PC-9 (cell line): ENCODE results near the gene ACOXL. TPM values are rescaled to one million over a fixed set of nuclear protein-coding genes. Genes with fewer than 3 reads are reported as not detected.

ENCODE experiments used
- BruUV-seq: library from RNA; stranded (reverse); fragments of 400-500 nt; replicated peaks from 2 replicates; lab custom pipeline; 2021; lab: Mats Ljungman, UMichigan
- CTCF ChIA-PET: fragments of 300-600 bp; sonication (Branson Sonifier 250); formaldehyde crosslinking; loops from one replicate; lab custom pipeline; 2022; ENCODE audit warnings: antibody characterized with exemption; lab: Charles Lee
- POLR2A ChIA-PET: fragments of 300-600 bp; sonication (Branson Sonifier 250); formaldehyde crosslinking; loops from one replicate; lab custom pipeline; 2022; ENCODE audit warnings: antibody characterized with exemption; ENCODE audit not compliant: unreplicated experiment; lab: Charles Lee
- DNase-seq, 2 experiments: peaks; one replicate each; pipeline versions ENCODE4 v3.0.0 to v3.0.0-alpha.2; 2015 to 2022; ENCODE audit warnings: mixed read lengths in 1 of 2
- H2AFZ ChIP-seq: fragments of 200-600 bp; sonication (generic); 2 replicates; pipeline ENCODE4 v1.8.1; 2017; ENCODE audit warnings: antibody characterized with exemption
- H3F3A ChIP-seq: fragments of 200-600 bp; sonication (generic); 2 replicates; pipeline ENCODE4 v1.8.1; 2017; ENCODE audit warnings: antibody characterized with exemption, mild to moderate bottlenecking, low read depth; ENCODE audit not compliant: insufficient read depth
- H3K27ac ChIP-seq: fragments of 200-600 bp; sonication (generic); 2 replicates; pipeline ENCODE4 v1.6.1; 2016; ENCODE audit warnings: mixed run types
- H3K27me3 ChIP-seq: fragments of 200-600 bp; sonication (generic); 2 replicates; pipeline ENCODE4 v1.6.1; 2016; ENCODE audit warnings: low read depth, mixed run types; ENCODE audit not compliant: insufficient read depth
- H3K36me3 ChIP-seq: fragments of 200-600 bp; sonication (generic); 2 replicates; pipeline ENCODE4 v1.6.1; 2016; ENCODE audit warnings: low read depth, mixed run types
- H3K4me1 ChIP-seq: fragments of 200-600 bp; sonication (generic); replicated peaks from 2 replicates; pipeline ENCODE4 v1.6.1; 2016; ENCODE audit warnings: mixed run types; ENCODE audit not compliant: insufficient read depth
- H3K4me2 ChIP-seq: fragments of 200-600 bp; sonication (generic); 2 replicates; pipeline ENCODE4 v1.6.1; 2017; ENCODE audit warnings: mixed run types
- H3K4me3 ChIP-seq: fragments of 200-600 bp; sonication (generic); 2 replicates; pipeline ENCODE4 v1.6.1; 2016; ENCODE audit warnings: mixed run types
- H3K79me2 ChIP-seq: fragments of 200-600 bp; sonication (generic); 2 replicates; pipeline ENCODE4 v1.6.1; 2017; ENCODE audit warnings: low read depth, mixed run types
- H3K9me2 ChIP-seq: fragments of 200-600 bp; sonication (generic); 2 replicates; pipeline ENCODE4 v1.8.1; 2017; ENCODE audit warnings: mild to moderate bottlenecking; ENCODE audit not compliant: insufficient read depth
- H3K9me3 ChIP-seq: fragments of 200-600 bp; sonication (generic); 2 replicates; pipeline ENCODE4 v1.8.1; 2016; ENCODE audit warnings: low read depth; ENCODE audit not compliant: insufficient read depth
- H4K20me1 ChIP-seq: fragments of 200-600 bp; sonication (generic); 2 replicates; pipeline ENCODE4 v1.8.1; 2017; ENCODE audit not compliant: insufficient read depth
- CTCF ChIP-seq: fragments of 200-600 bp; sonication (generic); conservative IDR thresholded peaks from 2 replicates; pipeline ENCODE4 v1.6.1; 2017; ENCODE audit warnings: mixed run types, antibody characterized with exemption, mild to moderate bottlenecking, moderate library complexity
- EZH2 ChIP-seq: fragments of 200-600 bp; sonication (generic); IDR thresholded peaks from 2 replicates; pipeline ENCODE4 v1.8.0; 2017; ENCODE audit warnings: antibody characterized with exemption, low read depth
- intact Hi-C: fragments of 100-400 bp; cut with micrococcal nuclease; formaldehyde crosslinking; loops from one replicate; pipeline ENCODE4 v1.10.0; 2022; ENCODE audit not compliant: unreplicated experiment
- total RNA-seq: library from RNA; stranded (reverse); gene quantifications from 2 replicates; pipeline ENCODE4 v1.2.3, GENCODE V29; 2021

Gene ACOXL
- total RNA-seq, 1 experiment from 2014 or later = 10.7 TPM

GRCh38 chr2:110773401-110773921 is 41.1 kb downstream of the ACOXL start:
- H3K9me3 ChIP-seq = no peaks in the 10 kb centered on the region
- H3K27ac ChIP-seq = no peak overlapping the region
- no peaks in the 10 kb centered on the region for H3K4me1 ChIP-seq
- BruUV-seq = no TSS peak
- no peak overlapping the region for H3K4me3 ChIP-seq
- no peaks in the 10 kb centered on the region for H4K20me1 ChIP-seq
- DNase-seq = no peak
- H3F3A ChIP-seq = no peaks in the 10 kb centered on the region
- H3K9me2 ChIP-seq = no peaks in the 10 kb centered on the region
- no peaks in the 10 kb centered on the region for H3K79me2 ChIP-seq
- no peak for TF ChIP-seq EZH2
- no peak for TF ChIP-seq CTCF
- H2AFZ ChIP-seq = no peak overlapping the region
- intact Hi-C loops = no loop called here
- CTCF ChIA-PET = no interaction called here
- H3K4me2 ChIP-seq = no peak overlapping the region
- H3K36me3 ChIP-seq = no peaks in the 10 kb centered on the region
- H3K27me3 ChIP-seq = no peaks in the 10 kb centered on the region
- POLR2A ChIA-PET = no interaction called here

- ChIA-PET CTCF (no interaction called here), POLR2A (no interaction called here)
- no peaks in the 10 kb centered on the region for H3K36me3 ChIP-seq
- H3K4me1 ChIP-seq = no peaks in the 10 kb centered on the region
- no peak overlapping the region for H2AFZ ChIP-seq
- no peak overlapping the region for H3K4me3 ChIP-seq
- TF ChIP-seq EZH2 = no peak
- TF ChIP-seq CTCF = no peak
- H3K9me3 ChIP-seq = no peaks in the 10 kb centered on the region
- BruUV-seq = no TSS peak
- H3K79me2 ChIP-seq = no peaks in the 10 kb centered on the region
- no peaks in the 10 kb centered on the region for H4K20me1 ChIP-seq
- no peaks in the 10 kb centered on the region for H3F3A ChIP-seq
- H3K27ac ChIP-seq = no peak overlapping the region
- no peaks in the 10 kb centered on the region for H3K27me3 ChIP-seq
- intact Hi-C loops = no loop called here
- H3K9me2 ChIP-seq = no peaks in the 10 kb centered on the region
- DNase-seq = no peak
- H3K4me2 ChIP-seq = no peak overlapping the region
Observed at GRCh38 chr2:110774701-110775100, 42.3 kb downstream of the ACOXL start.

GRCh38 chr2:110777531-110778311 is 45.3 kb downstream of the ACOXL start:
- no peak for TF ChIP-seq CTCF
- no peak for TF ChIP-seq EZH2
- H3K9me2 ChIP-seq = no peaks in the 10 kb centered on the region
- no peak overlapping the region for H3K27ac ChIP-seq
- no TSS peak for BruUV-seq
- H2AFZ ChIP-seq = no peak overlapping the region
- H3K9me3 ChIP-seq = no peaks in the 10 kb centered on the region
- H3K4me2 ChIP-seq = no peak overlapping the region
- H3F3A ChIP-seq = no peaks in the 10 kb centered on the region
- no peaks in the 10 kb centered on the region for H3K4me1 ChIP-seq
- DNase-seq = no peak
- no peaks in the 10 kb centered on the region for H4K20me1 ChIP-seq
- H3K27me3 ChIP-seq = no peaks in the 10 kb centered on the region
- H3K4me3 ChIP-seq = no peak overlapping the region
- no peaks in the 10 kb centered on the region for H3K79me2 ChIP-seq
- POLR2A ChIA-PET = interaction anchor here (0.5 kb wide), 1 partner anchor 105 kb away, joined by 5 read pairs; no protein-coding TSS in a partner anchor
- H3K36me3 ChIP-seq = no peaks in the 10 kb centered on the region
- CTCF ChIA-PET = no interaction called here
- intact Hi-C loops = no loop called here
